GM03348 (cell line): ENCODE measurements around the gene CAPN8.

Experiments
- DNase-seq: peaks from one replicate; pipeline ENCODE4 v3.0.0; 2012; ENCODE audit warnings: low spot score

CAPN8 gene

DNA sequence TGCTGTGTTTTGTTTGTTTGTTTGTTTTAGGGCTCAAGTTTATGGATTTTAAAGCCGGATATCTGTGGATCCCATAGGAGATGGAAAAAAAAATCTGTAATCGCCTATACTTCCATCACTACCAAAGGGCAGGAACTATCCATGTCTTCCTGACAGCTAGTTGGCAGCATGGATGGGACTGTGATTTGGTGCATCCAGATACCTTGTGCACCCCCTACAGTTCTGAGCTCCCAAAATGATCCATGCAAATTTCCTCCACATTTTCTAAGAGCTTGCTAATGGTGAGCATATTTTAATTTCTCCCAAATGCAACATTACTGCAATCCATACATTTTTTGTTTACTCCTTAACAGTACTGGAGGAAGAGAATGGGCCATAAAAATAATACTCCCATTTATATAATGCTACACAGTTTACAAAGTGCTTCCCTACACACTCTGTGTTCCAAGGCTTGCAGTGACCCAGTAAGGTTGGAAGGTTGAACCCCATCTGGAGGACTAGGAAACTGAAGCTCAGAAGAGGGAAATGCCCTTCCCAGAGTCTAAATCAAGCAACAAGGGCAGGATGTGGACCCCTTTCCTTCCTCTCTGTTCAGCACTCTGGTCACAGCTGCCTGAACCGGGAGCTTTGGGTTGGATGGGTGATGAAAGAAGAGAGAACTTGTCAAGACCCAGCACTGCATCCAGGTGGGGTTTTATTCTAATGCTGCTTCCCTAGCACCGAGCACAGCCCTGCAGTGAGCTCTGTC, 48.0 kb downstream of the CAPN8 start:
- no peak for DNase-seq

DNA sequence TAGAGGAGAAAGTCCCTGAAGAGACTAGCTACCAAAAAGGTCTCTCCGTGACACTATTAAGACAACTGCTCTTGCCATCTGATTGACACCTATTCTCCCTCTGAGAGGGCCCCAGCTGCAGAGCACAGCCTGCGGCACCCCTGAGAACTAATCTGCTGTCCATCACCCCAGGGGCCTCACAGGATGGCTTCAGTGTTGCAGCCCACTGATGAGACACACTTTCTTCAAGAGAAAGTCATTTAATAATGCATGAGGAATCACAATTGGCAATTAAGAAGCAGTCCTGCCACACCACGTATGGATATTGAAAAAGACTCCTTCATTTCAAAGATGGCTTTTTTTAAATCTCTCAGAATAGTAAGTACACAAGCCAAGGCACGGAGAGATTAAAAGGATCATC, 48.9 kb downstream of the CAPN8 start:
- no peak for DNase-seq

DNA sequence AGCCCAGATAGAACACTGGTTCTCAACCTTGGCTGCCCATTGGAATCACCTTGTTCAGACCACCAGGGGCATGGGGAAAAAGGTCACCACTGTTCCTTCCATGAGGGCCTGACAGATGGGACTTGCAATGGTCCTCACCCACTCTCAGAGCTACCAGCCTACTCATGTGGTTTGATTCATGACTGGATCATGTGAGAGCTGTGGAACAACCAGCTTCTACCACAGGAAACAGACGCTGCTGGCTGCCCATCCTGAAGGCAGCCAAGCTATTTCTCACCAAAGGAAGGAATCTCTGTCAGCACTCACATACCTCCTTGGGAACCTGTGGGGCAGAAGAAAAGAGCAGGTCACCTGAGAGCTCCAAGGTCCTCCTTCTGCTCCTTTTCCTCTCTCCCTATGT, 53.6 kb downstream of the CAPN8 start:
- no peak for DNase-seq

DNA sequence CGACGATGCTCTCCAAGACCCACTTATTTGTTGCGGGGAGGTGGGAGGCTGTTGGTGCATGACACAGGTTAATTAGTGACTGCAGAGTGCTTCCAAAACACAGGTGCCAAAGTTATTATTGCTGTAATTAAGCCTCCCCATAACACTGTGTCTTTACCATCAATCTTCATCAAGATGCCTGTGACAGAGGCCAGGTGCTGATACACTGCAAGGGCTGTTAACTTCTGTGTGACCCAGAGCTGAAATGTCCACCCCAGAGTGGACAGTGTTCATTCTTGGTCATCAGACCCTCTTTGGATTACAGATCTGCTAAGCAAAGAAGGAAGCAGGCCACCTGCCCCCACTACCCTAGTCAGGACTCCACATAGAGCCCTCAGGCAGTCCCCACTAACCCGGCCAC, 55.5 kb downstream of the CAPN8 start:
- no peak for DNase-seq

DNA sequence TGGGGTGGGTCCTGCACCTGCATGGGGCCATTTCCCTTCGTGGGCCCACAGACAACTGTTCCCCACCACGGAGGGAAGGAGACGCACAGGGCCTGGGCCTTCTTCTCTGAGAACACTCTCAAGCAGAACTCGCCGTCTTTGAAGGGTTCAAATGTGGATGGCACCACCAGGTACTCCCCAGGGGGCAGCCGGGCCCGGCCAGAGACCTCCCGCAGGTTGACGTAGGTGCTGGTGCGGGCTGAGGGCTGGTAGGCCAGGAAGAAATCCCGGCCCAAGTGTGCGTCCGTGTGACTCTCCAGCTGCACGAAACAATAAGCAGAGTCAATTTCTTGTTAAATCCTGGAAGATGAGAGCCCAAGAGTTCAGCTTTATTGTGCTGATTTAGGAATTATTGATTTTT, 56.4 kb downstream of the CAPN8 start:
- no peak for DNase-seq

DNA sequence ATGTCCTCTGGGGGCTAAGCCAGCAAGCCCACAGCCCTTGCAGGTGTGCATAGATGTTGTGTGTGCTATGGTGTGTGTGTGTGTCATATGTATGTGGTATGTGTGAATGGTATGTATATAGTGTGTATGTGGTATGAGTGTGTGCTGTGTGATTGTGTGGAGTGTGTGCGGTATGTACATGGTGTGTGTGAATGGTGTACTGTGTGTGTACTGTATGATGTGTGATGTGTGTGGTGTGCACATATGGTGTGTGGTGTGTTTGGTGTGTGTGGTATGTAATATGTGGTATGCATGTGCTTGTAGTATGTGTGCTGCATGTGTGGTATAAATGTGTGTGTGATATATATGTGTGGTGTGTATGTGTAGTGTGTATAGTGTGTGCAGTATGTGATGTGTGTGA, 107.0 kb downstream of the CAPN8 start:
- DNase-seq: no peak

DNA sequence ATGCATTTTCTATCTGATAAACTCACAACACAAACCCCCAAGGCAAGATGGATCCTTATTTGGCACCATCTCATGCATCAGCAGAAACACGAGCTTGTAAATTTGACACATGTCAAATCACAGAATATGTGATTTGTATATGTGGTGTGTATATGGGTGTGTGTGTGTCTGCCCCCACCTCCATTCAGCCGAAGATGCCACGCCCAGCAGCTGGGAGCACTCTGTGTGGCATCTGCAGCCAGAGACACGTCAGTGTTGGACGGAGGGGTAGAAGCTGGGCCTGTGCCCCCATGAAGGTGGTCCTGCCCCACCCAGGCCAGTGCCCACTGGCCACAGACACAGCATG, 108.4 kb downstream of the CAPN8 start:
- DNase-seq: no peak

DNA sequence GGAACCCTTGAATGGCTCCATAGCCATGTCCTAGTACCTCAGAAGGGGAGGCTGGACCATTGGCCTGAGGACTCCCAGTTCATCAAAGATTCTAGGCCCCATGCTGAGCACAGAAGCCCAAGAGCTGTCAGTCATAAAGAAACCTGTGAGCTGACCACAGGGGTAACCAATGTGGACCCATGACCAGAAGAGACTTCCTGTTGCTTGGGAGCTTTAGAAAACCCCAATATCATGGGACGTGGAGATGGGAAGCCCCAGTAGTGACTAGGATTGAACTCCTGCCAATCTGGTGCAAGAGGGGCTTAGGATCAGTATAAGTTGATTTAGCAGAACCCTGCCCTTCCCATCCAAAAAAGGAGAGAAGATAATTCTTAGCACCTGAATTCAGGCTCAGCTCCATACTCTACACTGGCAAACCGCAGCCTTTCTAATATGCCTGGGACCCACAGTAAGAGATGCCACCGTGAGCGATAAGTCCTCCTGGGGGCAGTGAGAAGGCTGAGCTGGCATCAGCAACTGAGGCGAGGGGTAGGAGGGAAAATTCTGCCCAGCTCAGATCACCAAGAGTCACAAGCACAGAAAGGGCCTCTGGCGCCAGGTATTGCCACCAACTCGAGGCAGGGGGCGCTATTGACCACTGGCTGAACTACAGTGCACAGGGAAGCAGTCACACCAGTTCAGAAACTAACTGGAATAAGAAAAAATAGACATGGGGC, 108.9 kb downstream of the CAPN8 start:
- DNase-seq: peak; percentile 20

DNA sequence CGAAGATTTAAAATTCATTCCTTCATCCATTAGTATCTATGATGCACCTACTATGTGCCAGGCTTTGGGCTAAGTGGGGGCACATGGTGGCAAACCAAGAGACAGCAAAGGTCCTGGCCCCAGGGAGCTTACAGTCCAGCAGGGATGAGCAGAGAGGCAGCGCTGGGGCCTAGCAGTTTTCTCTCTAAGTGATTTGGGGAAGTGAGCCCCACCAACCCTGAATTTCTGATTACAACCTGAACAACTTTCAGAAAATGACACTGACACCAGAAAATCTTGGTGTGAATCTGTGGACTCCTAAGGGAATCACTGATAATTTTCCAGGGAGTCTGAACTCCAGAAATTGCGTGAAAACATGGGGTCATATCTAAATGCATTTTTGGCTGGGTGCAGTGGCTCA, 111.5 kb downstream of the CAPN8 start:
- DNase-seq: no peak

DNA sequence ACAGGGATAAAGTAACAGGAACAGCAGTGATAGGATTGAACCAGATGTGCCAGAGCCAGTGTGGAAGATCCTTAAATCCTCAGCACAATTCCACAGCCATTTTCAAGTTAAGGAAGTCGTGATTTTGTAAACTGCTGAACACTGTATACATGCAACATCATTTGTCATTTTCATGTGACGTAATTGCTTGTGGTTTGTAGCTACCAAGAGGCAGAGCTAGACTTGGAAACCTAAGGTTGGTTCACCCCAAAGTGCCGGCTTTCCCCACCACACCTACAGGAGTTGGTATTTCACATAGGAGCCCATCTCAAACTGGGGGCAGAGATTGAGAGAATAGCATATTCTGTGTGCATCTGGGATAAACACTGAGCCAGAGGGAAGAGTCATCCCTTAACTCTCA, 113.9 kb downstream of the CAPN8 start:
- DNase-seq: no peak

DNA sequence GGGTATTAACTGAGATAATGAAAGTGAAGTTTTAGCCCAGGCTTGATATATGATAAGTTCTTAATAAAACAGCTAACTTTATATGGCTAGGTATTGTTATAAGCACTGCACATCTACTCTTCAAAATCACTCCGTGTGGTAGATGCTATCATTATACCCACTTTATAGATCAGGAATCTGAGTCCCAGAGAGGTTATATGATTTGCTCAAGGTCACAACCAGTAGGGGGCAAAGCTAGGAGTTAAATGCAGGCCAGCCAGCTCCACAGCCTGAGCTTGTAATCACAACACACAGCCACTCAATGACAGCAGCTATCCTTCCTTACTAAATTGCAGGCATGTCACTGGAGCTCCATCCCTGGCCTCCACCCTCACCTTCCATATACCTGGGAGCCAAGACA, 115.8 kb downstream of the CAPN8 start:
- no peak for DNase-seq

DNA sequence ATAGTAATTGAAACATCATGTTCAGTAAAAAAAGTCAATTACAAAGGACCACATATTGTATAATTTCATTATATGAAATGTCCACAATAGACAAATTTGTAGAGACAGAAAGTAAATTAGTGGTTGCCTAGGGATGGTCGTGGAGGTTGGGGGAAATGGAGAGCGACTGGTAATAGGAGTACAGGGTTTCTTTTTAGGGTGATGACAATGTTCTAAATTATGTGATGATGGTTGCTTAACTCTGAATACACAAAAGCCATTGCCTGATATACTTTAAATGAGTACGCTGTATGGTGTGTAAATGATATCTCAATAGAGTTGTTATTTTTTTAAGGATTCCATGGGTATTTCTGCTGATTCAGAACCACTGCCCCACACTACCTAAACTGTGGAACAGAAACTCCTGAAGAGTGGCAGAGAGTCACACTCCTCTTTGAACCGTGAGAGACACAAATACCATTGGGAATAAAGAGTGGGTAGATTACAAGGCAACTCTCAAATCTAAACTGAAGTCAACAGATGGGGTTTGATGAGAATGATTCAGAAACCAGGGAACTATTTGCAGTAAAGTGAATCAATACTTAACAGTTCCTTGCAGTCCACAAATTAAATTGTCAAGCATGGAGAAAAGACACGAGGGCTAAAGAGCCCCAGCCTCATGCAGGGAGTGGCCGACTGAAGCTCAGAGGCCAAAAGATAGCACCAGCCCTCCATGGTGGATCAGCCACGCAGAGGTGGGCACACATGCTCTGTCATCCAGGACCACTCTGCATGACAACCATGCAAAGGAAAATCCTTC, 118.0 kb downstream of the CAPN8 start:
- DNase-seq: no peak

DNA sequence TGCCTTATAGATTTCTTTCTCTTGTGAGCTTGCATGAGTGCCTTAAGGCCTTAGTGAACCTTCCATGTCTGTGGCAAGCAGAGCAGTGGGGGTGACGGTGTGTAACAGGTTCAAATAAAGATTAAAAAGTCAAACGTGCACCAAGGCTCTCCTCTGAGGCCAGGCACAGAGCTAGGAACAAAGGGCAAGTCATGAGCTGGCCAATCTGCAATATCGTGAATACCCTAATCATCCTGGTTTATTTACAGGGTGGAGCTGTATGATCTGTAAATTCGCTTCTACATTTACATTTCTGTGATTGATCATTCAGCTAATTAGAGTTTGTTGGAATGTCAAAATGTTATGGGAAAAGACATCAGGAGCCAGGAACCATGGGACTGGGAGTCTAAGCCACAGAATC, 120.2 kb downstream of the CAPN8 start:
- DNase-seq: no peak

DNA sequence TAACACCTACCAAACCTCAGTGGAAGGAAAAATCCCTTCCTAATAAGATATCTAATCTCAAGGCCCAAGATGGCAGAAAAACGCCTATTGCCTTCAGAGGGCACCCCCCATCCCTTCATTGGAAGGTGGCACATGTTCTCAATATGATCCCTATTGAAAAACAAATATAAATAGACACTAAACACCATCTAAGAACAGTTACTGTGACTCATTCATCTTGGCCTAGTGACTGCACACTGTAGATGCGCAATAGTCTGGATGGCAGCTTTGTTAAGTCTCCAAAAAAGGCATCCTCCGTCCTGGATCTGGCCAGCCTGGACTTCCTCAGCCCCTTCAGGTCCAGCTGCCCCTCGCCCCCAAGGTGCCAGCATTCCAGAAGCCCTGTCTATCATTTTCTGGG, 121.9 kb downstream of the CAPN8 start:
- no peak for DNase-seq

DNA sequence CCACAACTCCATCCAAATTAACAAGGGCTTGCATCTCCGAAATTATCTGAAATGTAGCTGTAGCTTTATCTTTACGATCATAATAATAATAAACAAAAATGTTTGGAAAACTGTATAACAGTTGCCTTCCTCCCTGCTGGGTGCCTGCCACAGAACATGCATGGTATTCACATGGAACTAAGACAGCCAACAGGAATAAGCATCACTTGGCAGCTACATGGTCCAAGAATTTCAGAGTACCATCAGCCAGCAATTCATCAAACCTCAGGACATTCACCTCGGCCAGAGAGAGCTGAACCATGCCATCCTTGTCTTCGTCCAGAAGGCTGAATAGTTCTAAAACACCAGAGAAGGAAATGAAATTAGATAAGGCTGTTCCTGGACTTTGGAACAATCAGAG, 122.7 kb downstream of the CAPN8 start:
- DNase-seq: no peak

DNA sequence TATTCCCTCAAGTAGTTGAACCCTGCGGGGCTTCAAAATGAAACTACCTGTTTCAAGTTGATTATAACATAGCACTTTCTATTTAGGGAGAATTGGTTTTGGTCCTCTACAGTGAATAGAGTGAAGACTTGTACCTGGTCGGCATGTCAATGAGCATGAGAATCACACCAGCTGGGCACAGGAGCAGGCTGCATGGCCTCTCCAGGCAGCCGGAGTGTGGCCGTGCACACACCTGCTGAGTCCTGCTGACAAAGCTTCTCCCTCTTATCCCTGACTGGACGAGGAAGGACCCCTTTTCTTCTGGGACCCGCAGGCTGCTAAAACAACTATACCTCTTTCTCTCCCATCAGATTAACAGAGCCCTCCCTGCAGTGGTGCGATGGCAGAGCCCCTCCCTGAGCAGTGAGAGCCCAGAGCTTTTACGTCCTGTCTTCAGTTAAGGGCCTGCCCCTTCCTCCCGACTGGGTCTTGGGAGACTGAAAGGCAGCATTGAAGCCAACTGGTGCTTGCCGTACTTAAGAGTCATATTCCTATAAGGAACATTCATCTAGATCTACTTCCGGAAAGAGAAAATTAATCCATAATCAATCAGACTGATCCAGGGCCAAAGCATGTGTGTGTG, 124.9 kb downstream of the CAPN8 start:
- DNase-seq: no peak

DNA sequence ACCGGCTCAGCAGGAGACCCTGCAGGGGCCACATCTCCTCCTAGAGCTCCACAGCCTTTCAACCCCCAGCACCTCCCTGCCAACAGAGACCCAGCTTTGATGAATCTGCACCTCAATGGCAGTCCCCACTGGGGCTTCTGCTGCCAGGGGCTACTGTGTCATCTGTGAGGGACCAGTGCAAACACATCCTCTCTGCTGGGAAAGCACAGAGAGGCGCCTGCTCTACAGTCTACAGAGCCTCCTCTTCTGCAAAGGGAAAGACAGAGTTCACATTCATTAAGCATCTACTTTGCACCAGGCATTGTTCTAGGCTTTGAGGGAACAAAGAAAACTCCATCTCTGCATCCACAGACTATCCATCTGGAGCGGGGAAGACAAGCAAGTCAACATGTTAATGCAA, 125.8 kb downstream of the CAPN8 start:
- no peak for DNase-seq

DNA sequence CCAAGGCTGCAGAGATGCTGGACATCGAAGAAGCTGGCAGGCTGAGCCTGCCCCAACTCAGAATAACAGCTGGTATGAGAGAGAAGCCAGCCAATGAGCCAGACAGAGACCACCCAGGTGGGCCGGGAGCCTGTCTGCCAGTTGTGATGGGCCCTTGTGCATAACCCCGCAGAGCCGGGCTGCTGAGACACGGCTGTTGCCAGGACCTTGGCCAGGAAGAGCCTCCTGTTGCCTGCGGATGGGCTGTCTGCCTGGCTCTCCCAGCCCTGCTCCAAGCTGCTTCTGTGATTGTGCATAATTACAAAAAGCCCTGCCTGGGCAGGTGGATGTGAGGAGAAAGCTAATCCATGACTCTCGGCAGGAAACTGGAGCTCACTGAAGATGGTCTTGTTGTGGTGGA, 126.5 kb downstream of the CAPN8 start:
- DNase-seq: no peak

DNA sequence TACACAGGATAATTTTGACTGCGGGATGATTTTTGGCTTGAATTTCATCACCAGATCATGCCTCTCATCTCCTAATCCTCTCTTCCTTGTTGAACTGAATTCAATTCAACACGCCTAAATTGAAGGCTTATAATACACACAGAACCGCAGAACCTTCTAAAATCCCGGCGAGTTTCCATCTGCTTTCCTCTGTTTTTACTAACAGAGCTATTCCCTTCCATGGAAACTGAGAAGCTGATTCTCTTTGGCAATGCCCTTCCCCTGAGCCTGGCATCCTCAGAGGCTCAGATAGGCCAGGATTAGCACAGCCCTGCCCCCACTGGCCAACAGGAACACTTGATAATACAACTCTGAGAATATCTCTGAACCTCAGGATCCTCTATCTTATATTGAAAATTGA, 130.2 kb downstream of the CAPN8 start:
- no peak for DNase-seq

DNA sequence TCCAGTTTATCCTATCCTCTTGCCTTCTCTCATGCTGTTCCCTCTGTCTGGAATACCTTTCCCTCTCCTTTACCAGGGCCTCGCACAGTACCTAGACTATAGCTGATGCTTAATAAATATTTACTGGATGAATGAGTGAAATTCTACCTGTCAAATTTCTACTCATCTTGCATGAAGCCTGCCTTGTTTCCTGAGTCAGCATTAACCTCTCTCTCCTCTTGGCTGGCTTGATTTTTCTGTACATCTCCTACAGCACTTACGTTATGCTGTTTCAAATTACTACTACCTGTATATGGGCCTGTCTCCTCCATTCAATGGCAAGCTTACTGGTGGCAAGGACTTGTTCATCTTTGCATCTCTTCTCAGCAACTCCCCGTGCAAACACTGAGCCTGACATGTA, 130.8 kb downstream of the CAPN8 start:
- DNase-seq: no peak

DNA sequence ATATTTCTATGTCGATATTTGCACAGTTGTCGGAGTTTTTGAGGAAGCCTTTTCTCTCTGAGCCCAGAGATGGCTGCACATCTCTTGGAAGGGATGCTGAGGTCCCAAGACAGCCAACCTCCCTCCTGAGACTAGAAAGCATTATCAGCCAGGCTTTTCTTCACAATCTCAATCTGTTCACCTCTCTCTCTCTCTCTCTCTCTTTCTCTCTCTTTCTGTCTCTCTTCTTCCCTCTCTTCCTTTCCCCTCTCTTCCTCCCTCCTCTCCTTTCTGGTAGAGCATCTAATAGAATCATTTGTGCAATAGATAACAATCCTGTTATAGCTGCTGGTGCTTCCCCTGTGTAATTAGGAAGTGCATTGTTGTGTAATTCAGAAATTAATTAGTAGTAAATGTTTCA, 131.8 kb downstream of the CAPN8 start:
- no peak for DNase-seq

DNA sequence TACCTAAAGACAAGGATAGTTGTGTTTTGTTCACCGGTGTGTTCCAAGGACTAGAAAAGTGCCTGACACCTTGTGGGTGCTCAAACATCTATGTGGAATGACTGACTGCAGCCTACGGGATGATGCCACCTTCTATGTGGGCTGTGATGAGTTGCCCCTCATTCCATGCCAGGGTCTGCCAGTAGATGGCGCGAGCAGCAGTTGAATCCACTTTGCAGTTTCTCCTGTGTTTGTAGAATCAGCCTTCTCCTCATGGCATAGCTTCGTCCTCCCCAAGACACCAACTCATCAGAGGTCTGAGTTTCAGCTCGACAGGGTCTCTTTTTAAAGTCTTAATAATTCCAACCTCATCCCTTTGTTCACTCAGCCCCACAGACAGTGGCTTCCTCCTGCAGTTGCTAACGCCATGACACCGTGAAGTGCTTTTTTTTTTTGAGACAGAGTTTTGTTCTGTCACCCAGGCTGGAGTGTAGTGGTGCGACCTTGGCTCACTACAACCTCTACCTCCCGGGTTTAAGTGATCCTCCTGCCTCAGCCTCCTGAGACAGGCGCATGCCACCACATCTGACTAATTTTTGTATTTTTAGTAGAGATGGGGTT, 133.7 kb downstream of the CAPN8 start:
- peak; percentile 55 for DNase-seq
